ENCODE measurements around the gene ATP2B3. TPM values are rescaled to one million over a fixed set of nuclear protein-coding genes. Genes with fewer than 3 reads are reported as not detected.

ATP2B3 gene
- total and polyA plus RNA-seq, 2 of the 4 experiments (the other 2 are of a cell fraction), result under 0.01 to 0.03 TPM

DNA sequence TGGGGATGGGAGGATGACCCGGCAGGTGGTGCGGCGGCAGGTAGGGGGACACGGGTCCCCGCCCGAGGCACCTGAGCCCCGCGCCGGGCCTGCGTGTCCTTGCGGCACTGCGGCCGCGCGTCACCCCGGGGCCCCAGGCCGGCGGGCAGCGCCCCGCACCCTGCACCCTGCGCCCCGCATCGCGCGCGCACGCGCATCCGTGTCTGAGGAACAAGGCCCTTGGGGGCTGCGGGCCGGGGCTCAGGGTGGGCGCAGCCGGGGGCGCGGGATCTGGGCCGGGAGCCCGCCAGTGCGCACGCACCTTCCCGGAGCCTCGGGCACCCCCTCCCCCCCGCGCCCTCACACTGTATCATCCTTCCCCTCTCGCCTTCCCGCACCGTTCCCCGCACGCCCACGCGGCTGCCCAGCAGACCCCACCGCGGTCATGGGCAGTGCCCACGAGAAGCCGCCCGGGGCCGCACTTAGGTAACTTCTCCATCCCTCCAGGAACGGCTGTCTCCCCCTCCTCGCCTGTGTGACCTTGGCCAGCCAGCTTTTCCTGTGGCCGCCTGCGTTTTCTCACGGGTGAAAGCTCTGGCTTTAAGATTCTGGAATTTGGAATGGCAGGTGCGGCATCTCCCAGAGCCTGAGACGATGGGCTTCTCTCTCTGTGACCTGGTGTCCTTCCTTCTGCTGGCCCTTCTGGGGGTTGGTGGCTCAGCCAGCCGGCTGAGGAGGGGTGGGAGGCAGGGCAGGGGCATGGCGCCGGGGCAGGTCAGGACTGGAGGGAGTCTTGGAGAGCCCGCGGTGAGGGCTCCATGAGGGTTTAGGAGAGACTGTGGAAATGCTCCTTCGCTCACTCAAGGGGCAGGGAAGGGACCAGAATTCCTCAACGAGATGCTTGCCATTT is 748 bp downstream of the ATP2B3 start:
- no peak overlapping the region for H4K8ac ChIP-seq (ENCODE audit: low read depth in 2 of 2, low read length in 2 of 2)
- no peaks in the 10 kb centered on the region; the same call in 1 of the 2 replicates for H3K9me1 ChIP-seq (ENCODE audit: insufficient read depth, low read length)
- dilution Hi-C loops (cut with HindIII; ENCODE audit: low sequenced_read_pairs, unreplicated experiment) (no loop called here), intact Hi-C loops (cut with micrococcal nuclease) (no loop called here), in situ Hi-C loops (cut with MboI; ENCODE audit: low sequenced_read_pairs) (no loop called here)
- ChIA-PET POLR2A (ENCODE audit: unreplicated experiment) (no interaction called here), CTCF (no interaction called here)
- no peak overlapping the region for H3K23ac ChIP-seq (ENCODE audit: low read depth, low read length)
- H3K14ac ChIP-seq (replicated peaks; ENCODE audit: low read depth, low read length), result no peak overlapping the region
- H3K4ac ChIP-seq (ENCODE audit: low read depth, low read length), result no peak overlapping the region
- no peak overlapping the region for H2BK20ac ChIP-seq (ENCODE audit: low read depth, low read length)
- no peak for DNase-seq
- no peak overlapping the region for H2AK5ac ChIP-seq (ENCODE audit: low read depth, low read length)
- H3K27me3 ChIP-seq (ENCODE audit: control insufficient read depth, insufficient read depth, low read length), result peaks cover 27% of the 10 kb centered on the region
- H2BK120ac ChIP-seq (ENCODE audit: low read depth, low read length), result no peak overlapping the region
- H2BK5ac ChIP-seq (ENCODE audit: low read depth, low read length, poor library complexity, severe bottlenecking), result no peak overlapping the region
- ATAC-seq (ENCODE audit: low read depth), result no peak
- H4K20me1 ChIP-seq (ENCODE audit: insufficient read depth, low read length), result no peaks in the 10 kb centered on the region
- no peak overlapping the region for H2BK15ac ChIP-seq (ENCODE audit: low read depth, low read length)
- H2AK9ac ChIP-seq (replicated peaks; ENCODE audit: low read depth, low read length, poor library complexity), result no peak overlapping the region
- no peak overlapping the region for H3K4me3 ChIP-seq (ENCODE audit: insufficient read depth, low read depth, low read length)
- no peak overlapping the region for H3K9ac ChIP-seq (ENCODE audit: low read depth, low read length)
- WGBS, 2 experiments (ENCODE audit: extremely low coverage in 2 of 2, insufficient read length in 1 of 2), result 37% methylated on average over 11 of the region's 70 CpGs; no CpG with 5 or more reads in 1 of the 2 experiments
- H3K79me1 ChIP-seq (ENCODE audit: low read depth in 1 of 2, low read length in 2 of 2), result no peaks in the 10 kb centered on the region
- H2AFZ ChIP-seq (replicated peaks; ENCODE audit: low read length, poor library complexity), result no peak overlapping the region
- no peak overlapping the region for H3K27ac ChIP-seq (ENCODE audit: insufficient read depth, low read length)
- no peak overlapping the region for H3K4me2 ChIP-seq (ENCODE audit: low read depth, low read length)
- no peak for TF ChIP-seq NFE2L2 (IDR thresholded peaks at IDR 0.05; ENCODE audit: low read depth, low read length)
- TF ChIP-seq POLR2A (IDR thresholded peaks at IDR 0.05; ENCODE audit: low read depth, low read length), result no peak
- TF ChIP-seq CHD1 (IDR thresholded peaks at IDR 0.05; ENCODE audit: low read depth, low read length), result no peak
- no peak for TF ChIP-seq RCOR1 (IDR thresholded peaks at IDR 0.05; ENCODE audit: insufficient replicate concordance, low read length)
- no TSS peak for BruUV-seq (replicated peaks)
- no peak overlapping the region for H4K5ac ChIP-seq (ENCODE audit: low read depth, low read length)
- H3K36me3 ChIP-seq (ENCODE audit: control insufficient read depth, insufficient read depth, low read length), result no peaks in the 10 kb centered on the region
- no peak overlapping the region for H4K91ac ChIP-seq (ENCODE audit: insufficient read depth, low read depth, low read length)
- H3K4me1 ChIP-seq (ENCODE audit: control insufficient read depth, insufficient read depth, low read length), result peaks cover 2% of the 10 kb centered on the region; the same call in 1 of the 2 replicates
- no peak overlapping the region for H3K18ac ChIP-seq (ENCODE audit: low read depth, low read length)
- H3K56ac ChIP-seq (ENCODE audit: extremely low read depth, insufficient read depth, low read length), result no peak overlapping the region
- H3K9me3 ChIP-seq (ENCODE audit: control insufficient read depth, insufficient read depth, low read length), result no peaks in the 10 kb centered on the region; the same call in 1 of the 2 replicates
